Psoas muscle (tissue), 8 donors: ENCODE measurements around the gene DIDO1. TPM values are rescaled to one million over a fixed set of nuclear protein-coding genes. Genes with fewer than 3 reads are reported as not detected.

Experiments used
- ATAC-seq, 4 donors: fragments of 200-7000 bp; cut with Tn5 transposase; one replicate each; pipeline ENCODE4 v1.9.1; 2020; ENCODE audit warnings: moderate library complexity in 3 of 4, mild to moderate bottlenecking in 2 of 4
- DNase-seq, 2 donors: peaks; one replicate each; pipeline ENCODE4 v3.0.0-alpha.2; 2020
- H3K27ac ChIP-seq: fragments of 200-600 bp; one replicate; pipeline ENCODE4 v1.8.0; 2022
- H3K27me3 ChIP-seq, 3 donors: fragments of 200-600 bp in 1 of 3; one replicate each; pipeline versions ENCODE4 v1.6.1 to v1.8.0; 2013 to 2022; ENCODE audit warnings: low read length in 2 of 3, mild to moderate bottlenecking in 2 of 3, moderate library complexity in 1 of 3; ENCODE audit not compliant: insufficient read depth in 3 of 3
- H3K36me3 ChIP-seq, 2 donors: fragments of 200-600 bp in 1 of 2; one replicate each; pipeline versions ENCODE4 v1.6.1 to v1.8.0; 2013 to 2022; ENCODE audit warnings: low read depth in 1 of 2, mild to moderate bottlenecking in 1 of 2, moderate library complexity in 1 of 2; ENCODE audit not compliant: insufficient read depth in 1 of 2
- H3K4me1 ChIP-seq: fragments of 200-600 bp; one replicate; pipeline ENCODE4 v1.8.0; 2022
- H3K4me3 ChIP-seq: fragments of 200-600 bp; one replicate; pipeline ENCODE4 v1.8.0; 2022; ENCODE audit warnings: mild to moderate bottlenecking
- H3K9me3 ChIP-seq: fragments of 200-600 bp; one replicate; pipeline ENCODE4 v1.8.0; 2022
- WGBS, 3 donors: extraction: QIAGEN DNeasy Blood & Tissue Kit; methylation state at CpG; one replicate each; pipeline versions ENCODE4 v1.1.6 to v1.1.7; 2013; 5-methylcytosine and 5-hydroxymethylcytosine counted together
- intact Hi-C, 2 donors: fragments of 100-400 bp; cut with DNase I; formaldehyde crosslinking; loops; one replicate each; pipeline versions ENCODE4 v1.11.0 to v1.14.2; 2022
- polyA plus RNA-seq, 3 donors: library from polyadenylated mRNA; stranded (reverse); fragments of 200-250 nt; gene quantifications; one replicate each; pipeline ENCODE4 v1.2.3, GENCODE V29; 2013
- total RNA-seq, 4 donors: library from RNA; stranded (reverse); fragmentation: NEBNext Ultra II Directional in 2 of 4; extraction: Animal tissue kit (Norgen Biotek cat#: 25700) in 2 of 4; gene quantifications; one replicate each; pipeline versions ENCODE4 v1.2.1 to v1.2.4, GENCODE V29; 2021 to 2023
- TF ChIP-seq, protein P1 (sequence below): fragments of 200-600 bp; IDR thresholded peaks from one replicate; pipeline ENCODE4 v1.8.0; 2022; ENCODE audit warnings: antibody characterized with exemption
- donor health status: healthy with polysubstance abuse.
- donor health status: DM: no; HTN: no; CAD: no; lungs with moderate emphysema.
- donor health status: Bipolar disorder and iron deficiency.
- donor health status: healthy.
- donor health status: DM: yes; HTN: yes; CAD: no.
- donor health status: DM: no; HTN: no; CAD: no.
- donor health status: DM: no; HTN: no; CAD: no.
- donor health status: DM: yes; HTN: yes; CAD: no.

The DIDO1 gene
- total and polyA plus RNA-seq, 7 donors: 10.0 to 32.4 (median 23.9) TPM

DNA sequence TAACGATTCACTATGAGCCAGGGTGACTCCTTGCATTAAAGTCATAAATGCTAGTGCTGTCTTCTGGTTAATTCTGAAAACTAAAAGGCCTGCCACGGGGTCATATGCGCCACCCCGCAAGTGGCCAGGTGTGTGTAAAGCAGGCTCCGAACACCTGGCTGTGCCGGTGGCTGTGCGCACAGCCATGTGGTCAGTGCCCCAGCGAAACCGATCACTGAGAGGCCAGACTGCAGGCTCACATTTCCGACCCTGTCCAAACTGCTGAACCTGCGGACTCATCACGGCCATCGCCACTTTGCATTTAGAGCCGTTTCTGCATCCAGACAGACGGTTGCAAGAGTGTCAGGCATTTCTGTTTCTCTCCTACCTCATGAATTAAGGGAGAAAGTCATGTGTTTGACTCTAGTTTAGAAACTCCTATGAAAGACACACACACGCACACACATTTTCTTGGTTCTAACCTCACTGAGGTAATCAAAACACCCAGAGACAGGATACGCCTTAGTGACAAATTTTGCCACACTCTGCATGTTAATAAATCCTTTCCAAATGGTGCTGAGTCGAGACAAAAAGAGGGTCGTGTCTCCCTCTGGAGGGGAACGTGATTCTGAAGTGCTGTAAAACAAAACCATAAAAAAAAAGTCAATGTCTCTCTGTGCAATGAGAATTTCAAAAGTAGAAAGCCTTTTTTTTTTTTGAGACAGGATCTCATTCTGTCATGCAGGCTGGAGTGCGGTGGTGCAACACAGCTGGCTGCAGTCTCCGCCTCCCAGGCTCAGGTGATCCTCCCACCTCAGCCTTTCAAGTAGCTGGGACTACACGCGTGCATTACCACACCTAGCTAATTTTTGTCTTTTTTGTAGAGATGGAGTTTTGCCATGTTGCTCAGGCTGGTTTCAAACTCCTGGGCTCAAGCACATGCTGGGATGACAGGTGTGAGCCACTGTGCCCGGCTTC lies 33.7 kb downstream of the DIDO1 start:
- no peak for DNase-seq

GRCh38 chr20:62891111-62891510 lies 35.2 kb downstream of the DIDO1 start:
- peaks cover 27 to 100% of the 10 kb centered on the region in 2 donors for H3K36me3 ChIP-seq
- no peak overlapping the region for H3K4me3 ChIP-seq
- H3K27ac ChIP-seq: no peak overlapping the region
- intact Hi-C loops: no loop called here
- WGBS, 3 donors: 66 to 74% (median 69%) methylated on average over 14 to 15 of the region's 15 CpGs
- no peaks in the 10 kb centered on the region for H3K9me3 ChIP-seq
- H3K4me1 ChIP-seq: no peaks in the 10 kb centered on the region
- TF ChIP-seq, protein P1, sequence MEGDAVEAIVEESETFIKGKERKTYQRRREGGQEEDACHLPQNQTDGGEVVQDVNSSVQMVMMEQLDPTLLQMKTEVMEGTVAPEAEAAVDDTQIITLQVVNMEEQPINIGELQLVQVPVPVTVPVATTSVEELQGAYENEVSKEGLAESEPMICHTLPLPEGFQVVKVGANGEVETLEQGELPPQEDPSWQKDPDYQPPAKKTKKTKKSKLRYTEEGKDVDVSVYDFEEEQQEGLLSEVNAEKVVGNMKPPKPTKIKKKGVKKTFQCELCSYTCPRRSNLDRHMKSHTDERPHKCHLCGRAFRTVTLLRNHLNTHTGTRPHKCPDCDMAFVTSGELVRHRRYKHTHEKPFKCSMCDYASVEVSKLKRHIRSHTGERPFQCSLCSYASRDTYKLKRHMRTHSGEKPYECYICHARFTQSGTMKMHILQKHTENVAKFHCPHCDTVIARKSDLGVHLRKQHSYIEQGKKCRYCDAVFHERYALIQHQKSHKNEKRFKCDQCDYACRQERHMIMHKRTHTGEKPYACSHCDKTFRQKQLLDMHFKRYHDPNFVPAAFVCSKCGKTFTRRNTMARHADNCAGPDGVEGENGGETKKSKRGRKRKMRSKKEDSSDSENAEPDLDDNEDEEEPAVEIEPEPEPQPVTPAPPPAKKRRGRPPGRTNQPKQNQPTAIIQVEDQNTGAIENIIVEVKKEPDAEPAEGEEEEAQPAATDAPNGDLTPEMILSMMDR: no peak
- DNase-seq: no peak
- no peaks in the 10 kb centered on the region for H3K27me3 ChIP-seq
- ATAC-seq: no peak

More for the DNA sequence above, 33.7 kb downstream of the DIDO1 start:
- peaks cover 27 to 90% of the 10 kb centered on the region in 2 donors for H3K36me3 ChIP-seq
- WGBS, 3 donors: 86 to 88% (median 88%) methylated on average over 25 of the region's 25 CpGs
- no peak for ATAC-seq
- H3K27me3 ChIP-seq: no peaks in the 10 kb centered on the region
- no peaks in the 10 kb centered on the region for H3K9me3 ChIP-seq
- no peak overlapping the region for H3K27ac ChIP-seq
- TF ChIP-seq, protein P1: no peak
- intact Hi-C loops: no loop called here
- H3K4me1 ChIP-seq: no peaks in the 10 kb centered on the region
- no peak overlapping the region for H3K4me3 ChIP-seq

- TF ChIP-seq, protein P1: no peak
- no peak overlapping the region for H3K27ac ChIP-seq
- no peaks in the 10 kb centered on the region for H3K27me3 ChIP-seq
- 73 to 90% (median 74%) methylated on average over 7 of the region's 7 CpGs for WGBS, 3 donors
- no peaks in the 10 kb centered on the region for H3K9me3 ChIP-seq
- peaks cover 27 to 97% of the 10 kb centered on the region in 2 donors for H3K36me3 ChIP-seq
- H3K4me1 ChIP-seq: no peaks in the 10 kb centered on the region
- ATAC-seq: no peak
- DNase-seq: no peak
- H3K4me3 ChIP-seq: no peak overlapping the region
- intact Hi-C loops: no loop called here
These were observed 35.9 kb downstream of the DIDO1 start for GRCh38 chr20:62890444-62890843.

DNA sequence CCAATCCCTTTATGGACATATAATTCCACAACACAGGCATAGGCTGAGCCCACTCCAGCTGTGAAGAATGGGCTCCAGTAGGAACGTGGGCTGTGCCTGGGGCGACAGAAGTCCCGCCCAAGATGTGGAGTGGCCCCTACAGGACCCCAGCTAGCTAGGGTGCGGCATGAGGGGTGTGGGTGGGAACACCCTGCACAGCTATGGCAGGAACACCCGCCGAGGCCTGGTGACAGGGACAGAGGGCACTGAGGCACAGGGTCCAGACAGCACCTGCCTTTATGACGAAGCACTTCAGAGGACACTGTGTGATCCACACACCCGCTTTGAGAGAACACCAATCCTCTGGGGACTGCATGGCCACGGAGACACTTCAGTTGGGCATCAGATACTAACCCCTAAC lies 36.4 kb downstream of the DIDO1 start:
- intact Hi-C loops: no loop called here
- TF ChIP-seq, protein P1: no peak
- DNase-seq (no peak), ATAC-seq (no peak)
- Histone ChIP-seq H3K9me3 (no peaks in the 10 kb centered on the region), H3K27ac (no peak overlapping the region), H3K4me3 (no peak overlapping the region), H3K4me1 (no peaks in the 10 kb centered on the region), H3K27me3 (no peaks in the 10 kb centered on the region), H3K36me3 (peaks cover 24 to 91% of the 10 kb centered on the region in 2 donors)
- 85 to 92% (median 88%) methylated on average over 9 of the region's 9 CpGs for WGBS, 3 donors
